IPS DF 4.7 (cell line): ENCODE results near the gene ORM1.
"Not testable (repeated sequence)": the region's sequence is repeated elsewhere in the genome, so short reads cannot be mapped to it uniquely, and the experiment has no call there.

ENCODE experiments used
- DNase-seq: peaks from one replicate; pipeline ENCODE4 v3.0.0-alpha.2; 2013; ENCODE audit warnings: low spot score; ENCODE audit errors: extremely low read depth

The ORM1 gene

GRCh38 chr9:114304416-114305188 is 18.3 kb upstream of the ORM1 start:
- DNase-seq, result no peak

DNA sequence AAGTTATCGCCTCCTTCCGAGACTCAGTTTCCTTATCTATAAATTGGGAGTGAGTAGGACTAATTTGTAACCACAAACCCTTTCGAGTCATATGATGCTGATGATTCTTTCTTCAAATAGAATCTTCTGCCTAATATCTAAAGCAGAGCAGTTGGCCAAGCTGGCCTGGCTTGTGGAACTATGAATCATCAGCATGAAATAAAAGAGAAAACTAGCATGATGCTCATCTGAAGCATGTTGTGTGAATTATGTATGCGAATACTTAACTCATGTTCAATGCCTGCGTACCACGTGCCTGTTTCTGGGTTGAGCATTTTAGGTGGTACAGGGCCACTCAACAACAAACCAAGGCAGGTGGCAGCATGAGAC is 15.0 kb upstream of the ORM1 start:
- DNase-seq, result no peak

GRCh38 chr9:114308361-114308950 is 14.4 kb upstream of the ORM1 start:
- DNase-seq, result no peak

DNA sequence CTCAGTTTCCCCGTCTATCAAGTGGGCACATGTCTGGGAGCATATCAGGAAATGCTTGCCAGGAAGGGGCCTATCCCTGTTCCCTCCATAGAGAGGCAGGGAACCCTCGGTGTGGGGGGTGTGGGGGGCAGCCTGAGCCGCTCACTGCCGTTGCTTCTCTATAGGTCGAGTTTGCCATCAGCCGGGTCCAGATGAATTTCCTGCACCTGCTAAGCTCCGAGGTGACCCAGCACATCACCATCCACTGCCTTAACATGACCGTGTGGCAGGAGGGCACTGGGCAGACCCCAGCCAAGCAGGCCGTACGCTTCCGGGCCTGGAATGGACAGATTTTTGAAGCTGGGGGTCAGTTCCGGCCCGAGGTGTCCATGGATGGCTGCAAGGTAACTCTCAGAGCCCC is 13.8 kb upstream of the ORM1 start:
- no peak for DNase-seq

GRCh38 chr9:114310471-114311450 is 12.1 kb upstream of the ORM1 start:
- no peak for DNase-seq

- no peak for DNase-seq
Observed at GRCh38 chr9:114311571-114312512, 11.1 kb upstream of the ORM1 start.

DNA sequence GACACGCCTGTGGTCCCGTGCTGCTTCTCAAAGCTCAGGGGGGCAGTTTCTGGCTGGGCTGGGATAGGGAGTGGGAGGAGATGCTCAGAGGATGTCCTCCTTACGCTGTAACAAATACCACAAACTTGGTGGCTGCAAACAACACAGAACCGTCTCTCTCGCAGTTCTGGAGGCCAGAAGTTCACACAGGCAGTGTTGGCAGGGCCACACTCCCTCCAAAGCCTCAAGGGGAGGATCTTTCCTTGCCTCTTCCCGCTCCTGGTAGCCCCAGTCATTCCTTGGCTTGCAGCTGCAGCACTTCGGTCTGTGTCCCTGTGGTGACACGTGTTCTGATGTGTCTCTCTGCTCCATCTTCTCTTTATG is 10.4 kb upstream of the ORM1 start:
- no peak for DNase-seq

GRCh38 chr9:114313186-114313585 is 9.7 kb upstream of the ORM1 start:
- no peak for DNase-seq

- no peak for DNase-seq
Observed at GRCh38 chr9:114314256-114314867, 8.5 kb upstream of the ORM1 start.

DNA sequence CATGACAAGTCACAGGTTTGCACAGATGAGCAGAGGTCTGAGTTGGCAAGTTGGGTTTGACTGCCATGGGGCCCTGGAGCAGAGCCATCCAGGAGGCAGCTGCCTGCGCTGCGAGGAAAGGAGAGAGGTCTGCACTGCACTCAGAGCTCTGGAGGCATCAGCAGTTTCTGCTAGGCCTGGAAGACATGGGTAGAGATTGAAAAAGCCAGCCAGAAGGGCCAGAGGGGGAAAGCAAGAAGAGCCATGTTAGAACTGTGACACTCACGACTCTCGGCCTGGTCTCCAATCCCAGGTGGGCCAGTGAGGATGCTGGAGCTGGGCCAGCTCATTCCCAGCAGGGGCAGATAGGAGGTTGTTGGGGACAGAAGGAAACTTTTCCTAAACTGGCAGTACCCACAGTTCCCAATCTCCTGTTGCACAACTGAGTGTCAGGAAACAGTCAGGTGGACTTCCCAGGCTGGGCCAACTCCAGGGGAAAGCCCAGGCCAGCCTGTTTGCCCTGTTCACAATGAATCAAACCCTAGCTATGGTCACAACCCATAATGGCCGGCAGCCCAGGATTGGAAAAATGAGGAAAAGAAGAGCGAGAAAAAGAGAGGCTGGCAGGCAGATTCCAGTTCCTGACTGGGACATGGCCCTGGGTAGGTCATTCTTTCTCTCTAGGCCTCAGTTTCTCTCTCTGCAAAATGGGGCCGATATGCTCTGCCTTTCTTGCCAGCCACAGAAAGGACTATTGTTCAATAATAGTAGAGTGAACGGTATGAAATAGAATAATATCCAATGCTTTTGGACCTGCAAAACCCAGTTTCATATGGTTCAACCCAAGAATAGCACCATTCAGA is 7.8 kb upstream of the ORM1 start:
- DNase-seq, result no peak

GRCh38 chr9:114315723-114316363 is 7.1 kb upstream of the ORM1 start:
- DNase-seq, result no peak

DNA sequence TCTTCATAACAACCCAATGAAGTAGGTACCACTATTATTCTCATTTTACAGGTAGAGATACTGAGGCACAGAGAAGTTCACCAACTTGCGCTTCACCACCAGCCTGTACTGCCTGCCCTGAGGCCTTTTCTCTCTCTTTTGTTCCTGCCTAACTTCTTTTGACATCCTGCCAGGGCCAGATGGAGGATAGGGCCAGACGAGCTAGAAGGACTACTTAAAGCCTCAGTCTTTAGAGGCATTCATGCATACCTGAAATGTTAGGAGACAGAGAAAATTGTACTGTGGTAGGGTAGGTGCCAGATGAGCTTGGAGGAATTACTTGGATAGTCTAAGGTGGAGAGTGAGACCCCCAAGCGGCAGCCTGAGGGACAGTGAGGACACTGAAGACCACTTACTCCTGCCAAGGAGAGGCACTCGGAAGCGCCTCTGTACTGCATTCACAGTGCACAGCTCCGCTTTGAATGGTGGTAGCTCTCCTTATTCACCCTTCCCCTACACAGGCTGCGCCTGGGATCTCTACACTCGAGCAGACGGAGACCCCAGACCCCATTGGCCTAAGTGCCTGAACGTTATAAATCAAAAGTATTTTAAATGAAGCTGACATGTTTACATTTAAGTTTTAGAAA is 6.2 kb upstream of the ORM1 start:
- no peak for DNase-seq

DNA sequence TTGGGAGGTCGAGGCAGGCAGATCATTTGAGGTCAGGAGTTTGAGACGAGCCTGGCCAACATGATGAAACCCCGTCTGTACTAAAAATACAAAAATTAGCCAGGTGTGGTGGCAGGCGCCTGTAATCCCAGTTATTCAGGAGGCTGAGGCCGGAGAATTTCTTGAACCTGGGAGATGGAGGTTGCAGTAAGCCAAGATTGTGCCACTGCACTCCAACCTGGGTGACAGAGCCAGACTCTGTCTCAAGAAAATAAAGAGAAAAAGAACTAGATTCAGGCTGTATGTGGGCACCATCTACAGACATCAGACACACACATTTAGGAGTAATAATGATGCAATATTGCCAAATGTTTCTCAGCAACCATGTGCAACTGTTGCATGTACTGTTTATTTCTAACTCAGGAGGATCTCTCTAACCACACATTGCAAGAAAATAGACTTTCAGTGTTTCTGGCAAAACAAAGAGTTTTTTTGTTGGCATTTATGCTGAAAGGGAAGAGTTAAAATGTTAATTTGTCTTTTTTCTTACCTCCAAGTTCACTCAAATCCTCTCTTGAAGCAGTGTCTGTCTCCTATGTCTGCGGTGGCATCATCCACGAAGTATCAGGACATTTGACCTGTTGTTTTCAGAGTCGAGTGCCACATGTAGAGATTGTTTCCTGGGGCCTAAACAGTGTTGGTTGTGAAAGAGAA is 5.1 kb upstream of the ORM1 start:
- DNase-seq, result no peak

- DNase-seq, result no peak
Observed at GRCh38 chr9:114318416-114318815, 4.5 kb upstream of the ORM1 start.

- no peak for DNase-seq
Observed at GRCh38 chr9:114319147-114319546, 3.8 kb upstream of the ORM1 start.

DNA sequence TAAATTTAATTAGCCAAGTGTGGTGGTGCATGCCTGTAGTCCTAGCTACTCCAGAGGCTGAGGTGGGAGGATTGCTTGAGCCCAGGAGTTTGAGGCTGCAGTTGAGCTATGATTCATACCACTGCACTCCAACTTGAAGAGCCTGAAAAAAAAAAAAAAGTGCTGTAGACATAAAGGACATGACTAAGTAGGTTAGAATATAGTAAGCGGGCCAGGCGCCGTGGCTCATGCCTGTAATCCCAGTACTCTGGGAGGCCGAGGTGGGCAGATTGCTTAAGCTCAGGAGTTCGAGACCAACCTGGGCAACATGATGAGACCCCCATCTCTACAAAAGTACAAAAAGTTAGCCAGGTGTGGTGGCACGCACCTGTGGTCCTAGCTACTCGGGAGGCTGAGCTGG is 2.2 kb upstream of the ORM1 start:
- DNase-seq, result not testable (repeated sequence)

GRCh38 chr9:114321759-114322158 is 1.1 kb upstream of the ORM1 start:
- no peak for DNase-seq

- not testable (repeated sequence) for DNase-seq
Observed at GRCh38 chr9:114322160-114322818, 609 bp upstream of the ORM1 start.
